ENCODE data around the gene CTCFL. TPM values are rescaled to one million over a fixed set of nuclear protein-coding genes. Genes with fewer than 3 reads are reported as not detected.
A peak's percentile ranks its signal among the peaks of the same experiment; 100 is the strongest.
"Not testable (repeated sequence)": the region's sequence is repeated elsewhere in the genome, so short reads cannot be mapped to it uniquely, and the experiment has no call there.

CTCFL gene
- total RNA-seq, 2 experiments from 2014 or later = 0.63 TPM; not detected in 1

DNA sequence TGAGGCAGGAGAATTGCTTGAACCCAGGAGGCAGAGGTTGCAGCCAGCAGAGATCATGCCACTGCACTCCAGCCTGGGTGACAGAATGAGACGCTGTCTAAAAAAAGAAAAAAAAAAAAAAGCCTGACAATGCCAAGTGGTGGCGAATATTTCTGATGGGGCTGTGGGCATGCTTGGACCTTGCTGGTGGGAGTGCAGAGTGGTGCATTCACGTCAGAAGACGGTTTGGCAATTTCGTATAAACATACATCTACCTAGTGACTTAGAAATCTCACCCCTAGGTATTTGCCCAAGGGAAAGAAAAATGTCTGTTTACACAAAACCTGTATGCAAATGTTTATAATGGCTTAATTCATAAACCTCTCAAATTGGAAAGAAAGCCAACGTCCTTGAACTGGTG, 33.6 kb downstream of the CTCFL start:
- Histone ChIP-seq H4K20me1 (ENCODE audit: insufficient read depth, low read length) (0 out of 2 replicates have a peak, but pooled peaks cover 3% of the 10 kb centered on the region), H3K4me3 (ENCODE audit: low read depth, low read length, poor library complexity, severe bottlenecking) (peak overlapping the region; percentile 67), H3K4me2 (ENCODE audit: low read length) (peak overlapping the region; percentile 91), H2AFZ (ENCODE audit: low read length) (no peak overlapping the region), H3K27ac (ENCODE audit: low read depth, low read length, poor library complexity, severe bottlenecking) (peak overlapping the region; percentile 82), H3K9me2 (ENCODE audit: insufficient read depth, low read length) (no peaks in the 10 kb centered on the region), H3K9me3 (ENCODE audit: low read length) (peaks cover 5% of the 10 kb centered on the region; the same call in 1 of the 2 replicates), H3K4me1 (ENCODE audit: insufficient read depth, low read length, poor library complexity, severe bottlenecking) (peaks cover 60% of the 10 kb centered on the region), H3K79me2 (ENCODE audit: insufficient read depth, low read depth, low read length) (peaks cover 100% of the 10 kb centered on the region), H3K36me3 (ENCODE audit: insufficient read depth, low read length) (peaks cover 54% of the 10 kb centered on the region)
- DNase-seq (ENCODE audit: low spot score) = no peak
- BruUV-seq (replicated peaks) = no TSS peak
- POLR2A ChIA-PET = interaction anchor here (2.8 kb wide), 1 partner anchor 9 kb away, joined by 21 read pairs; no protein-coding TSS in a partner anchor
- TF ChIP-seq, protein P1, sequence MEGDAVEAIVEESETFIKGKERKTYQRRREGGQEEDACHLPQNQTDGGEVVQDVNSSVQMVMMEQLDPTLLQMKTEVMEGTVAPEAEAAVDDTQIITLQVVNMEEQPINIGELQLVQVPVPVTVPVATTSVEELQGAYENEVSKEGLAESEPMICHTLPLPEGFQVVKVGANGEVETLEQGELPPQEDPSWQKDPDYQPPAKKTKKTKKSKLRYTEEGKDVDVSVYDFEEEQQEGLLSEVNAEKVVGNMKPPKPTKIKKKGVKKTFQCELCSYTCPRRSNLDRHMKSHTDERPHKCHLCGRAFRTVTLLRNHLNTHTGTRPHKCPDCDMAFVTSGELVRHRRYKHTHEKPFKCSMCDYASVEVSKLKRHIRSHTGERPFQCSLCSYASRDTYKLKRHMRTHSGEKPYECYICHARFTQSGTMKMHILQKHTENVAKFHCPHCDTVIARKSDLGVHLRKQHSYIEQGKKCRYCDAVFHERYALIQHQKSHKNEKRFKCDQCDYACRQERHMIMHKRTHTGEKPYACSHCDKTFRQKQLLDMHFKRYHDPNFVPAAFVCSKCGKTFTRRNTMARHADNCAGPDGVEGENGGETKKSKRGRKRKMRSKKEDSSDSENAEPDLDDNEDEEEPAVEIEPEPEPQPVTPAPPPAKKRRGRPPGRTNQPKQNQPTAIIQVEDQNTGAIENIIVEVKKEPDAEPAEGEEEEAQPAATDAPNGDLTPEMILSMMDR (conservative IDR thresholded peaks at IDR 0.05; ENCODE audit: low read length) = no peak
- CTCF ChIA-PET (ENCODE audit: unreplicated experiment) = no interaction called here
- intact Hi-C loops (cut with micrococcal nuclease; ENCODE audit: unreplicated experiment) = no loop called here

DNA sequence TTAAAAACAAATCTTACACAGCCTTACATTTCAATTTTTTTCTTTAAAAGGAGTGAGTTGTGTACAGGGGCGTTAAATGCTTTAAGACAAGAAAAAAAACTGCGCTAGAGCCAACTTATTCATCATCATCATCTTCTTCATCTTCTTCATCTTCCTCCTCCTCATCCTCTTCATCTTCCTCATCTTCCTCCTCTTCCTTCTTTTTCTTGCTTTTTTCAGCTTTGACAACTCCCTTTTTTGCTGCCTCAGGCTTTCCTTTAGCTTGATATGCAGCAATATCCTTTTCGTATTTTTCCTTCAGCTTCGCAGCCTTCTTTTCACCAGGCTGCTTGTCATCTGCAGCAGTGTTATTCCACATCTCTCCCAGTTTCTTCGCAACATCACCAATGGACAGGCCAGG, 36.7 kb downstream of the CTCFL start:
- CTCF ChIA-PET (ENCODE audit: unreplicated experiment); H2AFZ ChIP-seq (ENCODE audit: low read length); DNase-seq (ENCODE audit: low spot score); H3K4me3 ChIP-seq (ENCODE audit: low read depth, low read length, poor library complexity, severe bottlenecking); intact Hi-C loops (cut with micrococcal nuclease; ENCODE audit: unreplicated experiment); H3K4me2 ChIP-seq (ENCODE audit: low read length); H3K9me2 ChIP-seq (ENCODE audit: insufficient read depth, low read length); BruUV-seq (replicated peaks); H3K27ac ChIP-seq (ENCODE audit: low read depth, low read length, poor library complexity, severe bottlenecking); H4K20me1 ChIP-seq (ENCODE audit: insufficient read depth, low read length): not testable (repeated sequence)
- Histone ChIP-seq H3K9me3 (ENCODE audit: low read length) (peaks cover 16% of the 10 kb centered on the region; the same call in 1 of the 2 replicates), H3K4me1 (ENCODE audit: insufficient read depth, low read length, poor library complexity, severe bottlenecking) (peaks cover 58% of the 10 kb centered on the region), H3K79me2 (ENCODE audit: insufficient read depth, low read depth, low read length) (peaks cover 99% of the 10 kb centered on the region), H3K36me3 (ENCODE audit: insufficient read depth, low read length) (peaks cover 61% of the 10 kb centered on the region)
- POLR2A ChIA-PET = interaction anchor here (0.7 kb wide), 1 partner anchor 490 kb away, joined by 8 read pairs; no protein-coding TSS in a partner anchor

- DNase-seq (ENCODE audit: low spot score) = no peak
- H3K9me3 ChIP-seq (ENCODE audit: low read length) = peaks cover 16% of the 10 kb centered on the region; the same call in 1 of the 2 replicates
- H3K36me3 ChIP-seq (ENCODE audit: insufficient read depth, low read length) = peaks cover 55% of the 10 kb centered on the region
Measured at GRCh38 chr20:57485770-57486169, 39.2 kb downstream of the CTCFL start.

More at GRCh38 chr20:57485770-57486169, 39.2 kb downstream of the CTCFL start:
- peaks cover 74% of the 10 kb centered on the region for H3K79me2 ChIP-seq (ENCODE audit: insufficient read depth, low read depth, low read length)
- intact Hi-C loops (cut with micrococcal nuclease; ENCODE audit: unreplicated experiment) = no loop called here
- CTCF ChIA-PET (ENCODE audit: unreplicated experiment) = no interaction called here
- peaks cover 60% of the 10 kb centered on the region for H3K4me1 ChIP-seq (ENCODE audit: insufficient read depth, low read length, poor library complexity, severe bottlenecking)
- no peak overlapping the region for H2AFZ ChIP-seq (ENCODE audit: low read length)
- TF ChIP-seq, protein P1 (conservative IDR thresholded peaks at IDR 0.05; ENCODE audit: low read length) = no peak
- TF ChIP-seq EZH2phosphoT487 (IDR thresholded peaks at IDR 0.05; ENCODE audit: borderline replicate concordance, low read depth, low read length) = no peak
- H3K27ac ChIP-seq (ENCODE audit: low read depth, low read length, poor library complexity, severe bottlenecking) = no peak overlapping the region
- H4K20me1 ChIP-seq (ENCODE audit: insufficient read depth, low read length) = no peaks in the 10 kb centered on the region
- POLR2A ChIA-PET = interaction anchor here (1.1 to 1.2 kb wide), 2 partner anchors 16 to 58 kb away, joined by 4 to 5 read pairs; no protein-coding TSS in a partner anchor
- no TSS peak for BruUV-seq (replicated peaks)
- peak overlapping the region; percentile 29 for H3K4me3 ChIP-seq (ENCODE audit: low read depth, low read length, poor library complexity, severe bottlenecking)
- H3K9me2 ChIP-seq (ENCODE audit: insufficient read depth, low read length) = no peaks in the 10 kb centered on the region
- H3K4me2 ChIP-seq (ENCODE audit: low read length) = peak overlapping the region; percentile 9; the same call in 1 of the 2 replicates

Data from OCI-LY7 (cell line).